Choroid plexus epithelial cell (primary cell): ENCODE data around the gene ZNF497.

Experiments
- DNase-seq: peaks from one replicate; pipeline ENCODE4 v3.0.0-alpha.2; 2010; ENCODE audit warnings: low read depth
- H3K4me3 ChIP-seq: 2 replicates; pipeline ENCODE4 v1.5.1; 2011; ENCODE audit warnings: low read depth, mild to moderate bottlenecking, control low read depth, low read length, moderate library complexity
- CTCF ChIP-seq: conservative IDR thresholded peaks from 2 replicates; pipeline ENCODE4 v1.5.1; 2011; ENCODE audit warnings: low read depth, mild to moderate bottlenecking, control low read depth, inconsistent platforms, low read length, moderate library complexity

The ZNF497 gene

GRCh38 chr19:58346961-58347929 is 15.3 kb downstream of the ZNF497 start:
- H3K4me3 ChIP-seq: peak overlapping the region; percentile 87
- TF ChIP-seq CTCF: no peak
- DNase-seq: peak; percentile 67

- no peak for TF ChIP-seq CTCF
Measured at GRCh38 chr19:58345558-58345957, 17.0 kb downstream of the ZNF497 start.

GRCh38 chr19:58338825-58339558 is 23.6 kb downstream of the ZNF497 start:
- DNase-seq: no peak
- no peak for TF ChIP-seq CTCF
- no peak overlapping the region for H3K4me3 ChIP-seq

More at GRCh38 chr19:58345558-58345957, 17.0 kb downstream of the ZNF497 start:
- no peak for DNase-seq
- H3K4me3 ChIP-seq: no peak overlapping the region

- TF ChIP-seq CTCF: no peak
- no peak overlapping the region for H3K4me3 ChIP-seq
- no peak for DNase-seq
Measured at GRCh38 chr19:58338336-58338735, 24.2 kb downstream of the ZNF497 start.

GRCh38 chr19:58336820-58337219 is 25.7 kb downstream of the ZNF497 start:
- H3K4me3 ChIP-seq: no peak overlapping the region
- no peak for TF ChIP-seq CTCF

GRCh38 chr19:58336216-58336615 is 26.3 kb downstream of the ZNF497 start:
- no peak overlapping the region for H3K4me3 ChIP-seq
- TF ChIP-seq CTCF: no peak
- no peak for DNase-seq

More at GRCh38 chr19:58336820-58337219, 25.7 kb downstream of the ZNF497 start:
- no peak for DNase-seq
